HepG2 (cell line): ENCODE measurements around the gene LEMD2. TPM values are rescaled to one million over a fixed set of nuclear protein-coding genes. Genes with fewer than 3 reads are reported as not detected.

ENCODE experiments used
- AGO1 ChIP-seq: fragments of 200-400 bp; formaldehyde crosslinking; IDR thresholded peaks from 2 replicates; pipeline ENCODE4 v1.6.1; 2017; ENCODE audit warnings: mild to moderate bottlenecking, low read depth, low read length, moderate library complexity; ENCODE audit not compliant: poor library complexity, severe bottlenecking
- CENPT ChIP-seq: sonication (generic); formaldehyde crosslinking; IDR thresholded peaks from 2 replicates; pipeline ENCODE4 v1.8.0; 2022; ENCODE audit warnings: low read depth, mild to moderate bottlenecking, moderate library complexity, missing genetic modification reagents
- FOXK2 ChIP-seq: fragments of 450-650 bp; IDR thresholded peaks from 2 replicates; pipeline ENCODE4 v1.6.1; 2016
- IRX3 ChIP-seq: sonication (generic); formaldehyde crosslinking; IDR thresholded peaks from 2 replicates; pipeline ENCODE4 v1.8.1; 2023; ENCODE audit warnings: mild to moderate bottlenecking, low read depth, missing genetic modification reagents, borderline replicate concordance
- MXI1 ChIP-seq: IDR thresholded peaks from 3 replicates; pipeline ENCODE4 v1.6.1; 2012; ENCODE audit warnings: low read depth, low read length, inconsistent platforms, borderline replicate concordance
- NFE2L1 ChIP-seq: sonication (generic); formaldehyde crosslinking; IDR thresholded peaks from 2 replicates; pipeline ENCODE4 v1.4.0; 2020; ENCODE audit warnings: missing genetic modification reagents, mild to moderate bottlenecking, borderline replicate concordance
- NKX3-1 ChIP-seq: sonication (generic); formaldehyde crosslinking; IDR thresholded peaks from 2 replicates; pipeline ENCODE4 v1.5.0; 2020; ENCODE audit warnings: missing genetic modification reagents
- NPAS2 ChIP-seq: sonication (generic); formaldehyde crosslinking; IDR thresholded peaks from 2 replicates; pipeline ENCODE4 v1.8.0; 2022; ENCODE audit warnings: mild to moderate bottlenecking, missing genetic modification reagents, borderline replicate concordance
- PAX8 ChIP-seq: sonication (generic); formaldehyde crosslinking; IDR thresholded peaks from 2 replicates; pipeline ENCODE4 v1.8.0; 2022; ENCODE audit warnings: mild to moderate bottlenecking, missing genetic modification reagents, borderline replicate concordance
- PHF21A ChIP-seq: sonication (generic); formaldehyde crosslinking; IDR thresholded peaks from 2 replicates; pipeline ENCODE4 v1.5.0; 2020; ENCODE audit warnings: mild to moderate bottlenecking, missing genetic modification reagents
- SMAD3 ChIP-seq: sonication (generic); formaldehyde crosslinking; IDR thresholded peaks from 2 replicates; pipeline ENCODE4 v1.4.0; 2020; ENCODE audit warnings: missing genetic modification reagents
- ZFYVE20 ChIP-seq: sonication (generic); formaldehyde crosslinking; IDR thresholded peaks from 2 replicates; pipeline ENCODE4 v1.8.0; 2023; ENCODE audit warnings: low read depth, mild to moderate bottlenecking, moderate library complexity, missing genetic modification reagents, borderline replicate concordance
- ZKSCAN8 ChIP-seq: IDR thresholded peaks from 2 replicates; pipeline ENCODE4 v1.6.1; 2016; ENCODE audit warnings: borderline replicate concordance, missing genetic modification reagents, missing compliant biosample characterization
- ZMYM3 ChIP-seq: sonication (generic); formaldehyde crosslinking; IDR thresholded peaks from 2 replicates; pipeline ENCODE4 v1.5.1; 2020; ENCODE audit warnings: mild to moderate bottlenecking, missing genetic modification reagents
- ZNF451 ChIP-seq: sonication (generic); formaldehyde crosslinking; IDR thresholded peaks from 2 replicates; pipeline ENCODE4 v1.5.0; 2020; ENCODE audit warnings: mild to moderate bottlenecking, missing genetic modification reagents
- ZNF484 ChIP-seq: sonication (generic); formaldehyde crosslinking; IDR thresholded peaks from 2 replicates; pipeline ENCODE4 v1.5.1; 2020; ENCODE audit warnings: mild to moderate bottlenecking, low read depth, missing genetic modification reagents, borderline replicate concordance
- ZNF772 ChIP-seq: sonication (generic); formaldehyde crosslinking; IDR thresholded peaks from 2 replicates; pipeline ENCODE4 v1.5.0; 2020; ENCODE audit warnings: mild to moderate bottlenecking, missing genetic modification reagents
- polyA plus RNA-seq, 8 experiments: library from polyadenylated mRNA; depleted of rRNA in 3 of 8; stranded (reverse) in 7 of 8; unstranded in 1 of 8; fragments of >200 nt; fragmentation: Illumina TruSeq in 4 of 8; extraction: Trizol in 4 of 8; gene quantifications; 2 replicates each; pipeline versions ENCODE4 v1.2.1 to v1.2.3, GENCODE V29; 2011 to 2016; ENCODE audit warnings: low read depth in 4 of 8, missing spikeins in 1 of 8, mixed read lengths in 1 of 8; ENCODE audit not compliant: insufficient read depth in 1 of 8
- total RNA-seq, 5 experiments: library from RNA; depleted of rRNA; stranded (reverse); fragments of >200 nt; fragmentation: Illumina TruSeq; extraction: Trizol; gene quantifications; 2 replicates each; pipeline ENCODE4 v1.2.3, GENCODE V29; 2016; ENCODE audit warnings: low read depth in 1 of 5
- TF ChIP-seq, protein P1 (sequence below), 2 experiments: fragments of 450-650 bp in 1 of 2; sonication (generic) in 1 of 2; formaldehyde crosslinking; IDR thresholded peaks; 2 replicates each; pipeline versions ENCODE4 v1.5.0 to v1.8.0; 2020 to 2022; ENCODE audit warnings: mild to moderate bottlenecking in 1 of 2, missing genetic modification reagents in 1 of 2
- TF ChIP-seq, protein P2 (sequence below): sonication (generic); formaldehyde crosslinking; IDR thresholded peaks from 2 replicates; pipeline ENCODE4 v1.8.1; 2023; ENCODE audit warnings: mild to moderate bottlenecking, missing genetic modification reagents, borderline replicate concordance
- TF ChIP-seq, protein P3 (sequence below): sonication (generic); formaldehyde crosslinking; IDR thresholded peaks from 2 replicates; pipeline ENCODE4 v1.4.0; 2020; ENCODE audit warnings: mild to moderate bottlenecking, missing genetic modification reagents
- TF ChIP-seq, protein P4 (sequence below): sonication (generic); formaldehyde crosslinking; IDR thresholded peaks from 2 replicates; pipeline ENCODE4 v1.8.0; 2022; ENCODE audit warnings: missing genetic modification reagents, mild to moderate bottlenecking, inconsistent platforms, borderline replicate concordance
- TF ChIP-seq, protein P5 (sequence below): IDR thresholded peaks from 2 replicates; pipeline ENCODE4 v1.6.1; 2016; ENCODE audit warnings: low read depth, control low read depth
- TF ChIP-seq, protein P6 (sequence below): sonication (generic); formaldehyde crosslinking; IDR thresholded peaks from 2 replicates; pipeline ENCODE4 v1.4.0; 2020; ENCODE audit warnings: missing genetic modification reagents

Gene LEMD2
- total and polyA plus RNA-seq, 2 of the 13 experiments (the other 11 are each of a cell fraction or from before 2014, with no cell fraction given), result 45.2 to 62.9 TPM

DNA sequence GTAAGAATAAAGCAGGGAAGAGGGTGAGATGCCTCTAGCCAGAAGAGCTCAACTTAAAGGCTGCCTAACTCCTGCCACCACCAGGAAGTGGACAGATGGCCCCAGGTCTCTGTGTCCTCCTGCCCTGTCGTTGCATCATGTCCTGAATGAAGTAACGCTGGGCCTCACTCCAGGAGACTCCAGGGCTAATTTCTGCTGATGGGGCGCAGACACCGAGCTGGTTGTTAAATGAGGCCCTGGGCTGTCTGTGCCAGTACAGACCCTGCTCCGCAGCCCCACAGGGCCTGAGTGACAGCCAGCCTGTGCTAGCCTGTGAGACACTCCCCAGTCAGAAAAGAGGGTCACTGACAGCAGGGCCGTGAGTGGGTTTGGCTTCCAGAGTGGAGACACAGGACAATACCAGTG lies 48.7 kb downstream of the LEMD2 start (continued):
- TF ChIP-seq ZMYM3, result no peak
- TF ChIP-seq, protein P1, sequence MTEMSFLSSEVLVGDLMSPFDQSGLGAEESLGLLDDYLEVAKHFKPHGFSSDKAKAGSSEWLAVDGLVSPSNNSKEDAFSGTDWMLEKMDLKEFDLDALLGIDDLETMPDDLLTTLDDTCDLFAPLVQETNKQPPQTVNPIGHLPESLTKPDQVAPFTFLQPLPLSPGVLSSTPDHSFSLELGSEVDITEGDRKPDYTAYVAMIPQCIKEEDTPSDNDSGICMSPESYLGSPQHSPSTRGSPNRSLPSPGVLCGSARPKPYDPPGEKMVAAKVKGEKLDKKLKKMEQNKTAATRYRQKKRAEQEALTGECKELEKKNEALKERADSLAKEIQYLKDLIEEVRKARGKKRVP (CRISPR knock-in tag; IDR thresholded peaks at IDR 0.05), result peak in 1 of 2 experiments; percentile 99; a peak in 2 of 4 replicates
- TF ChIP-seq, protein P2, sequence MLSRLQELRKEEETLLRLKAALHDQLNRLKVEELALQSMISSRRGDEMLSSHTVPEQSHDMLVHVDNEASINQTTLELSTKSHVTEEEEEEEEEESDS (CRISPR knock-in tag), result no peak
- no peak for TF ChIP-seq PHF21A (CRISPR knock-in tag)
- no peak for TF ChIP-seq NFE2L1 (CRISPR knock-in tag)
- 0 out of 2 replicates have a peak, but pooled peaks have one; percentile 38 for TF ChIP-seq SMAD3 (CRISPR knock-in tag)
- no peak for TF ChIP-seq NPAS2 (CRISPR knock-in tag)
- TF ChIP-seq AGO1, result no peak
- no peak for TF ChIP-seq ZKSCAN8
- TF ChIP-seq ZNF451 (CRISPR knock-in tag), result no peak
- TF ChIP-seq, protein P3, sequence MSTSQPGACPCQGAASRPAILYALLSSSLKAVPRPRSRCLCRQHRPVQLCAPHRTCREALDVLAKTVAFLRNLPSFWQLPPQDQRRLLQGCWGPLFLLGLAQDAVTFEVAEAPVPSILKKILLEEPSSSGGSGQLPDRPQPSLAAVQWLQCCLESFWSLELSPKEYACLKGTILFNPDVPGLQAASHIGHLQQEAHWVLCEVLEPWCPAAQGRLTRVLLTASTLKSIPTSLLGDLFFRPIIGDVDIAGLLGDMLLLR (CRISPR knock-in tag), result no peak
- TF ChIP-seq, protein P4, sequence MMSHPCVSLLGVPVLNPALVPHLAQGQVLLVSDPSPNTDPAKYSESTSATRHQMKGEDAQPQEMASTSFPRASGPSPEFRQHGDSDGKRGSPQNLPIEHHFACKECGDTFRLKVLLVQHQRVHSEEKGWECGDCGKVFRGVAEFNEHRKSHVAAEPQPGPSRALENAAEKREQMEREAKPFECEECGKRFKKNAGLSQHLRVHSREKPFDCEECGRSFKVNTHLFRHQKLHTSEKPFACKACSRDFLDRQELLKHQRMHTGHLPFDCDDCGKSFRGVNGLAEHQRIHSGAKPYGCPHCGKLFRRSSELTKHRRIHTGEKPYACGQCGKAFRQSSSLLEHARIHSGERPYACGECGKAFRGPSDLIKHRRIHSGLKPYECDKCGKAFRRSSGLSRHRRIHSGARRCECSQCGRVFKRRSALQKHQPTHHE, result no peak
- no peak for TF ChIP-seq CENPT (CRISPR knock-in tag)
- no peak for TF ChIP-seq FOXK2
- TF ChIP-seq, protein P5, sequence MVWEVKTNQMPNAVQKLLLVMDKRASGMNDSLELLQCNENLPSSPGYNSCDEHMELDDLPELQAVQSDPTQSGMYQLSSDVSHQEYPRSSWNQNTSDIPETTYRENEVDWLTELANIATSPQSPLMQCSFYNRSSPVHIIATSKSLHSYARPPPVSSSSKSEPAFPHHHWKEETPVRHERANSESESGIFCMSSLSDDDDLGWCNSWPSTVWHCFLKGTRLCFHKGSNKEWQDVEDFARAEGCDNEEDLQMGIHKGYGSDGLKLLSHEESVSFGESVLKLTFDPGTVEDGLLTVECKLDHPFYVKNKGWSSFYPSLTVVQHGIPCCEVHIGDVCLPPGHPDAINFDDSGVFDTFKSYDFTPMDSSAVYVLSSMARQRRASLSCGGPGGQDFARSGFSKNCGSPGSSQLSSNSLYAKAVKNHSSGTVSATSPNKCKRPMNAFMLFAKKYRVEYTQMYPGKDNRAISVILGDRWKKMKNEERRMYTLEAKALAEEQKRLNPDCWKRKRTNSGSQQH (CRISPR knock-in tag), result no peak
- TF ChIP-seq PAX8 (CRISPR knock-in tag), result no peak
- no peak for TF ChIP-seq IRX3
- 0 out of 3 replicates have a peak, but pooled peaks have one; percentile 47 for TF ChIP-seq MXI1
- no peak for TF ChIP-seq NKX3-1
- TF ChIP-seq ZNF772 (CRISPR knock-in tag), result no peak; the same call in 1 of the 2 replicates
- TF ChIP-seq ZFYVE20 (CRISPR knock-in tag), result no peak
- no peak for TF ChIP-seq ZNF484 (CRISPR knock-in tag)
- TF ChIP-seq, protein P6, sequence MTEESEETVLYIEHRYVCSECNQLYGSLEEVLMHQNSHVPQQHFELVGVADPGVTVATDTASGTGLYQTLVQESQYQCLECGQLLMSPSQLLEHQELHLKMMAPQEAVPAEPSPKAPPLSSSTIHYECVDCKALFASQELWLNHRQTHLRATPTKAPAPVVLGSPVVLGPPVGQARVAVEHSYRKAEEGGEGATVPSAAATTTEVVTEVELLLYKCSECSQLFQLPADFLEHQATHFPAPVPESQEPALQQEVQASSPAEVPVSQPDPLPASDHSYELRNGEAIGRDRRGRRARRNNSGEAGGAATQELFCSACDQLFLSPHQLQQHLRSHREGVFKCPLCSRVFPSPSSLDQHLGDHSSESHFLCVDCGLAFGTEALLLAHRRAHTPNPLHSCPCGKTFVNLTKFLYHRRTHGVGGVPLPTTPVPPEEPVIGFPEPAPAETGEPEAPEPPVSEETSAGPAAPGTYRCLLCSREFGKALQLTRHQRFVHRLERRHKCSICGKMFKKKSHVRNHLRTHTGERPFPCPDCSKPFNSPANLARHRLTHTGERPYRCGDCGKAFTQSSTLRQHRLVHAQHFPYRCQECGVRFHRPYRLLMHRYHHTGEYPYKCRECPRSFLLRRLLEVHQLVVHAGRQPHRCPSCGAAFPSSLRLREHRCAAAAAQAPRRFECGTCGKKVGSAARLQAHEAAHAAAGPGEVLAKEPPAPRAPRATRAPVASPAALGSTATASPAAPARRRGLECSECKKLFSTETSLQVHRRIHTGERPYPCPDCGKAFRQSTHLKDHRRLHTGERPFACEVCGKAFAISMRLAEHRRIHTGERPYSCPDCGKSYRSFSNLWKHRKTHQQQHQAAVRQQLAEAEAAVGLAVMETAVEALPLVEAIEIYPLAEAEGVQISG (CRISPR knock-in tag), result peak; percentile 42; the same call in 1 of the 2 replicates
